Sciatic nerve (tissue), 2 donors: Measurements from ENCODE around the gene ACOT2. TPM values are rescaled to one million over a fixed set of nuclear protein-coding genes. Genes with fewer than 3 reads are reported as not detected.
"Not testable (repeated sequence)": the region's sequence is repeated elsewhere in the genome, so short reads cannot be mapped to it uniquely, and the experiment has no call there.

ENCODE experiments used
- ATAC-seq: fragments of 200-7000 bp; cut with Tn5 transposase; one replicate; pipeline ENCODE4 v1.9.1; 2020; ENCODE audit warnings: mild to moderate bottlenecking, moderate library complexity
- DNase-seq: peaks from one replicate; pipeline ENCODE4 v3.0.0-alpha.2; 2020; ENCODE audit warnings: low spot score
- intact Hi-C: fragments of 100-400 bp; cut with DNase I; formaldehyde crosslinking; loops from one replicate; pipeline ENCODE4 v1.14.2; 2022
- total RNA-seq: library from RNA; stranded (reverse); fragmentation: NEBNext Ultra II Directional; extraction: Animal tissue kit (Norgen Biotek cat#: 25700); gene quantifications from one replicate; pipeline ENCODE4 v1.2.1, GENCODE V29; 2021
- donor health status: DM: no; HTN: no; CAD: no.
- donor health status: DM: no; HTN: no; CAD: no.

Gene ACOT2
- total RNA-seq = 23.5 TPM

- ATAC-seq = peak; percentile 93
- peak; percentile 79 for DNase-seq
- intact Hi-C loops = not testable (repeated sequence)
Observed at GRCh38 chr14:73569185-73569958, at the start of gene ACOT2. ACOT2 (plus strand) TSS chr14:73569213; CDS start chr14:73569241, 28 bp downstream.

GRCh38 chr14:73521229-73521628 is 47.8 kb upstream of the ACOT2 start:
- intact Hi-C loops = no loop called here
- DNase-seq (no peak), ATAC-seq (no peak)

- no peak for DNase-seq
- intact Hi-C loops = no loop called here
- no peak for ATAC-seq
Observed at GRCh38 chr14:73524493-73524892, 44.5 kb upstream of the ACOT2 start.

GRCh38 chr14:73526036-73526984 is 42.7 kb upstream of the ACOT2 start:
- DNase-seq = no peak
- peak; percentile 45 for ATAC-seq
- intact Hi-C loops = no loop called here

GRCh38 chr14:73529356-73529755 is 39.7 kb upstream of the ACOT2 start:
- ATAC-seq, DNase-seq, intact Hi-C loops: not testable (repeated sequence)

GRCh38 chr14:73531971-73532370 is 37.0 kb upstream of the ACOT2 start:
- ATAC-seq, DNase-seq, intact Hi-C loops: not testable (repeated sequence)

GRCh38 chr14:73537244-73538045 is 31.6 kb upstream of the ACOT2 start:
- peak; percentile 84 for ATAC-seq
- intact Hi-C loops, DNase-seq: not testable (repeated sequence)

- ATAC-seq = peak; percentile 79
- DNase-seq, intact Hi-C loops: not testable (repeated sequence)
Observed at GRCh38 chr14:73539017-73539416, 30.0 kb upstream of the ACOT2 start.

GRCh38 chr14:73542961-73543360 is 26.1 kb upstream of the ACOT2 start:
- intact Hi-C loops, ATAC-seq, DNase-seq: not testable (repeated sequence)

- ATAC-seq = peak; percentile 67
- DNase-seq, intact Hi-C loops: not testable (repeated sequence)
Observed at GRCh38 chr14:73545353-73545752, 23.7 kb upstream of the ACOT2 start.

GRCh38 chr14:73549097-73549496 is 19.9 kb upstream of the ACOT2 start:
- ATAC-seq, DNase-seq, intact Hi-C loops: not testable (repeated sequence)

- DNase-seq, ATAC-seq, intact Hi-C loops: not testable (repeated sequence)
Observed at GRCh38 chr14:73549889-73550524, 19.0 kb upstream of the ACOT2 start.

- intact Hi-C loops = no loop called here
- no peak for DNase-seq
- ATAC-seq = no peak
Observed at GRCh38 chr14:73553845-73554244, 15.2 kb upstream of the ACOT2 start.

GRCh38 chr14:73557201-73557600 is 11.8 kb upstream of the ACOT2 start:
- ATAC-seq, intact Hi-C loops, DNase-seq: not testable (repeated sequence)

- ATAC-seq, intact Hi-C loops, DNase-seq: not testable (repeated sequence)
Observed at GRCh38 chr14:73558238-73558637, 10.8 kb upstream of the ACOT2 start.

- DNase-seq, ATAC-seq, intact Hi-C loops: not testable (repeated sequence)
Observed at GRCh38 chr14:73562256-73562655, 6.8 kb upstream of the ACOT2 start.

- ATAC-seq, DNase-seq, intact Hi-C loops: not testable (repeated sequence)
Observed at GRCh38 chr14:73562696-73563095, 6.3 kb upstream of the ACOT2 start.

- DNase-seq, ATAC-seq, intact Hi-C loops: not testable (repeated sequence)
Observed at GRCh38 chr14:73566431-73566830, 2.6 kb upstream of the ACOT2 start.
